SK-N-SH treated with all-trans-retinoic acid at 6 μM for 48 hours (cell line): ENCODE results near the gene GLS.

ENCODE experiments used
- ARNTL ChIP-seq: fragments of 450-650 bp; formaldehyde crosslinking; IDR thresholded peaks from 2 replicates; pipeline ENCODE4 v1.5.0; 2020; ENCODE audit warnings: low read depth, mild to moderate bottlenecking, moderate library complexity, borderline replicate concordance
- CREB5 ChIP-seq: fragments of 250-450 bp; sonication (Bioruptor Pico); IDR thresholded peaks from 2 replicates; pipeline ENCODE4 v1.5.1; 2020; ENCODE audit warnings: low read depth, mild to moderate bottlenecking, moderate library complexity
- CSDC2 ChIP-seq: fragments of 250-450 bp; sonication (Bioruptor Pico); IDR thresholded peaks from 2 replicates; pipeline ENCODE4 v1.5.0; 2020; ENCODE audit warnings: mild to moderate bottlenecking, moderate library complexity
- CSRNP3 ChIP-seq: fragments of 250-450 bp; sonication (Bioruptor Pico); IDR thresholded peaks from 2 replicates; pipeline ENCODE4 v1.5.1; 2021; ENCODE audit warnings: mild to moderate bottlenecking, moderate library complexity
- ESRRG ChIP-seq: fragments of 250-450 bp; sonication (Bioruptor Pico); IDR thresholded peaks from 2 replicates; pipeline ENCODE4 v1.6.1; 2021; ENCODE audit warnings: mild to moderate bottlenecking
- PATZ1 ChIP-seq: fragments of 250-450 bp; sonication (Bioruptor Pico); IDR thresholded peaks from 2 replicates; pipeline ENCODE4 v1.8.0; 2020; ENCODE audit warnings: mild to moderate bottlenecking, moderate library complexity, borderline replicate concordance
- RARB ChIP-seq: fragments of 250-450 bp; sonication (Bioruptor Pico); IDR thresholded peaks from 2 replicates; pipeline ENCODE4 v1.8.0; 2021; ENCODE audit warnings: mild to moderate bottlenecking, moderate library complexity
- SNAI2 ChIP-seq: fragments of 250-450 bp; sonication (Bioruptor Pico); IDR thresholded peaks from 2 replicates; pipeline ENCODE4 v1.5.0; 2020; ENCODE audit warnings: mild to moderate bottlenecking, moderate library complexity
- TCF4 ChIP-seq: fragments of 250-450 bp; sonication (Bioruptor Pico); IDR thresholded peaks from 2 replicates; pipeline ENCODE4 v1.8.0; 2021; ENCODE audit warnings: mild to moderate bottlenecking, moderate library complexity, borderline replicate concordance
- TSHZ2 ChIP-seq: fragments of 250-450 bp; sonication (Bioruptor Pico); IDR thresholded peaks from 2 replicates; pipeline ENCODE4 v1.5.0; 2020; ENCODE audit warnings: mild to moderate bottlenecking, moderate library complexity
- ZFP30 ChIP-seq: fragments of 450-650 bp; formaldehyde crosslinking; IDR thresholded peaks from 2 replicates; pipeline ENCODE4 v1.5.0; 2022; ENCODE audit warnings: mild to moderate bottlenecking, moderate library complexity
- ZNF565 ChIP-seq: fragments of 450-650 bp; formaldehyde crosslinking; conservative IDR thresholded peaks from 2 replicates; pipeline ENCODE4 v1.5.0; 2020; ENCODE audit warnings: low read depth, mild to moderate bottlenecking, moderate library complexity
- ZNF70 ChIP-seq: fragments of 450-650 bp; formaldehyde crosslinking; IDR thresholded peaks from 2 replicates; pipeline ENCODE4 v1.5.0; 2020; ENCODE audit warnings: mild to moderate bottlenecking, moderate library complexity

- TF ChIP-seq TSHZ2 (CRISPR knock-in tag) (no peak), PATZ1 (CRISPR knock-in tag) (no peak), RARB (no peak), ZNF565 (CRISPR knock-in tag) (no peak), ZNF70 (CRISPR knock-in tag) (no peak), TCF4 (CRISPR knock-in tag) (no peak), CREB5 (CRISPR knock-in tag) (no peak), CSDC2 (CRISPR knock-in tag) (no peak), SNAI2 (CRISPR knock-in tag) (no peak), CSRNP3 (CRISPR knock-in tag) (no peak), ARNTL (CRISPR knock-in tag) (no peak), ESRRG (CRISPR knock-in tag) (no peak), ZFP30 (no peak)
These were observed 29.9 kb downstream of the GLS start for GRCh38 chr2:190910341-190911136.
